ENCODE measurements around the gene THRB. TPM values are rescaled to one million over a fixed set of nuclear protein-coding genes. Genes with fewer than 3 reads are reported as not detected.

The THRB gene
- polyA plus RNA-seq, 1 of the 3 experiments (the other 2 are of a cell fraction): 0.02 TPM

DNA sequence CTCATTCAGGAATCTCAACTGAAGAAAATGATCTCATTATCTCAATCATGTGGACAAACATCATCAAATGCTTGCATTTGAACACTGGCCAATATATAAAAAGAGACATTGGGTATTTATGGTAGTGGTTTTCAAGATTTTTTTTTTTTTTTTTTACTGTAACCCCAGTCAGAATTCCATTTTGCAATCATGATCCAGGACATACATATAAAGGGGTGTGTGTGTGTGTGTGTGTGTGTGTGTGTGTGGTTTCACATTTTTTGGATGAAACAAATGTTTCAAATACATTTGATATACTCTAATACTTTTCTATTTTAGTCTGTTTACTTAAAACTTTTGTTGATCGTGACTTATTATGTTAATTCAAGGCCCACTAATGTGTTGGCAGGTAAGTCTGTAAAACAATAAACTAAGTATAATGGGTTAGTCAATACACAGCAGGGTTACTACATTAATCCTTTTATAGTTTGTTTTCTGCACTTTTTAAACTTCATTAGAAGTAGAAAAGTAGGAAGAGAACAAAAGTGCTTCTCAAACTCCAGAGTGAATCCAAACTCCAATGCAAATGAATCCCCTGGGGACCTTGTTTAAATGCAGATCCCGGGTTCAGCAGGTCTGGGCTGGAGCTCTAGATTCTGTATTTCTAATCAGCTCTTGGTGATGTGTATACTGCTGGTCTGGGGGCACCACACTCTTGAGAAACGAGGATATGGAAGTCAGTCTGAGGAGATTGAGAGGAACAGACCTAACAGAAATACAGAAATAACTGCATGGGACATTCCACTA lies 17.6 kb downstream of the THRB start:
- Histone ChIP-seq H3K27me3 (ENCODE audit: insufficient read depth) (no peaks in the 10 kb centered on the region), H3F3A (replicated peaks; ENCODE audit: insufficient read depth) (no peaks in the 10 kb centered on the region), H3K4me3 (ENCODE audit: low read depth in 2 of 2, low read length in 1 of 2) (no peak overlapping the region), H3K36me3 (replicated peaks in 1 of 2; ENCODE audit: control insufficient read depth in 1 of 2, insufficient read depth in 2 of 2, low read length in 1 of 2) (no peaks in the 10 kb centered on the region), H3K4me2 (no peak overlapping the region), H4K20me1 (ENCODE audit: insufficient read depth) (no peaks in the 10 kb centered on the region), H3K9me2 (no peaks in the 10 kb centered on the region), H3K79me2 (ENCODE audit: insufficient read depth) (no peaks in the 10 kb centered on the region), H3K4me1 (ENCODE audit: control insufficient read depth in 1 of 2, insufficient read depth in 2 of 2, low read depth in 1 of 2, low read length in 1 of 2) (no peaks in the 10 kb centered on the region), H3K27ac (ENCODE audit: low read depth in 2 of 2, low read length in 1 of 2) (no peak overlapping the region), H2AFZ (ENCODE audit: low read depth) (no peak overlapping the region), H3K9me3 (no peaks in the 10 kb centered on the region), H3K9ac (no peak overlapping the region)
- DNase-seq: no peak
- ChIA-PET CTCF (interaction anchor here (1.3 kb wide), 1 partner anchor 50 kb away, joined by 3 read pairs; no protein-coding TSS in a partner anchor), POLR2A (no interaction called here)
- TF ChIP-seq POLR2AphosphoS5 (IDR thresholded peaks at IDR 0.05; ENCODE audit: low read depth, low read length): no peak
- TF ChIP-seq ELF1 (IDR thresholded peaks at IDR 0.05): no peak
- TF ChIP-seq, protein P1, sequence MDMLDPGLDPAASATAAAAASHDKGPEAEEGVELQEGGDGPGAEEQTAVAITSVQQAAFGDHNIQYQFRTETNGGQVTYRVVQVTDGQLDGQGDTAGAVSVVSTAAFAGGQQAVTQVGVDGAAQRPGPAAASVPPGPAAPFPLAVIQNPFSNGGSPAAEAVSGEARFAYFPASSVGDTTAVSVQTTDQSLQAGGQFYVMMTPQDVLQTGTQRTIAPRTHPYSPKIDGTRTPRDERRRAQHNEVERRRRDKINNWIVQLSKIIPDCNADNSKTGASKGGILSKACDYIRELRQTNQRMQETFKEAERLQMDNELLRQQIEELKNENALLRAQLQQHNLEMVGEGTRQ (IDR thresholded peaks at IDR 0.05; ENCODE audit: borderline replicate concordance, low read depth, low read length): no peak
- no peak for TF ChIP-seq USF1 (IDR thresholded peaks at IDR 0.05; ENCODE audit: borderline replicate concordance, low read depth)
- TF ChIP-seq RXRA (IDR thresholded peaks at IDR 0.05; ENCODE audit: borderline replicate concordance, low read depth): no peak
- TF ChIP-seq NRF1 (IDR thresholded peaks at IDR 0.05; ENCODE audit: low read depth, low read length): no peak
- TF ChIP-seq GATA2 (CRISPR knock-in tag; IDR thresholded peaks at IDR 0.05): no peak
- no peak for TF ChIP-seq EP300 (IDR thresholded peaks at IDR 0.05; ENCODE audit: borderline replicate concordance in 1 of 2, low read depth in 1 of 2, low read length in 1 of 2)
- no peak for TF ChIP-seq MEF2A (IDR thresholded peaks at IDR 0.05; ENCODE audit: borderline replicate concordance, low read depth)
- TF ChIP-seq YY1 (IDR thresholded peaks at IDR 0.05; ENCODE audit: low read depth): no peak
- TF ChIP-seq FOSL2 (IDR thresholded peaks at IDR 0.05; ENCODE audit: borderline replicate concordance, low read depth): no peak
- TF ChIP-seq, protein P2, sequence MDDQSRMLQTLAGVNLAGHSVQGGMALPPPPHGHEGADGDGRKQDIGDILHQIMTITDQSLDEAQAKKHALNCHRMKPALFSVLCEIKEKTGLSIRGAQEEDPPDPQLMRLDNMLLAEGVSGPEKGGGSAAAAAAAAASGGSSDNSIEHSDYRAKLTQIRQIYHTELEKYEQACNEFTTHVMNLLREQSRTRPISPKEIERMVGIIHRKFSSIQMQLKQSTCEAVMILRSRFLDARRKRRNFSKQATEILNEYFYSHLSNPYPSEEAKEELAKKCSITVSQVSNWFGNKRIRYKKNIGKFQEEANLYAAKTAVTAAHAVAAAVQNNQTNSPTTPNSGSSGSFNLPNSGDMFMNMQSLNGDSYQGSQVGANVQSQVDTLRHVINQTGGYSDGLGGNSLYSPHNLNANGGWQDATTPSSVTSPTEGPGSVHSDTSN (IDR thresholded peaks at IDR 0.05): no peak
- TF ChIP-seq MXI1 (IDR thresholded peaks at IDR 0.05; ENCODE audit: low read depth, low read length): no peak
- TF ChIP-seq RFX5 (IDR thresholded peaks at IDR 0.05; ENCODE audit: low read length): no peak
- no peak for TF ChIP-seq RAD21 (IDR thresholded peaks at IDR 0.05; ENCODE audit: low read length)
- TF ChIP-seq GABPA (IDR thresholded peaks at IDR 0.05; ENCODE audit: low read depth): no peak
- TF ChIP-seq, protein P3, sequence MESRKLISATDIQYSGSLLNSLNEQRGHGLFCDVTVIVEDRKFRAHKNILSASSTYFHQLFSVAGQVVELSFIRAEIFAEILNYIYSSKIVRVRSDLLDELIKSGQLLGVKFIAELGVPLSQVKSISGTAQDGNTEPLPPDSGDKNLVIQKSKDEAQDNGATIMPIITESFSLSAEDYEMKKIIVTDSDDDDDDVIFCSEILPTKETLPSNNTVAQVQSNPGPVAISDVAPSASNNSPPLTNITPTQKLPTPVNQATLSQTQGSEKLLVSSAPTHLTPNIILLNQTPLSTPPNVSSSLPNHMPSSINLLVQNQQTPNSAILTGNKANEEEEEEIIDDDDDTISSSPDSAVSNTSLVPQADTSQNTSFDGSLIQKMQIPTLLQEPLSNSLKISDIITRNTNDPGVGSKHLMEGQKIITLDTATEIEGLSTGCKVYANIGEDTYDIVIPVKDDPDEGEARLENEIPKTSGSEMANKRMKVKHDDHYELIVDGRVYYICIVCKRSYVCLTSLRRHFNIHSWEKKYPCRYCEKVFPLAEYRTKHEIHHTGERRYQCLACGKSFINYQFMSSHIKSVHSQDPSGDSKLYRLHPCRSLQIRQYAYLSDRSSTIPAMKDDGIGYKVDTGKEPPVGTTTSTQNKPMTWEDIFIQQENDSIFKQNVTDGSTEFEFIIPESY (IDR thresholded peaks at IDR 0.05; ENCODE audit: borderline replicate concordance, low read depth): no peak
- TF ChIP-seq, protein P4, sequence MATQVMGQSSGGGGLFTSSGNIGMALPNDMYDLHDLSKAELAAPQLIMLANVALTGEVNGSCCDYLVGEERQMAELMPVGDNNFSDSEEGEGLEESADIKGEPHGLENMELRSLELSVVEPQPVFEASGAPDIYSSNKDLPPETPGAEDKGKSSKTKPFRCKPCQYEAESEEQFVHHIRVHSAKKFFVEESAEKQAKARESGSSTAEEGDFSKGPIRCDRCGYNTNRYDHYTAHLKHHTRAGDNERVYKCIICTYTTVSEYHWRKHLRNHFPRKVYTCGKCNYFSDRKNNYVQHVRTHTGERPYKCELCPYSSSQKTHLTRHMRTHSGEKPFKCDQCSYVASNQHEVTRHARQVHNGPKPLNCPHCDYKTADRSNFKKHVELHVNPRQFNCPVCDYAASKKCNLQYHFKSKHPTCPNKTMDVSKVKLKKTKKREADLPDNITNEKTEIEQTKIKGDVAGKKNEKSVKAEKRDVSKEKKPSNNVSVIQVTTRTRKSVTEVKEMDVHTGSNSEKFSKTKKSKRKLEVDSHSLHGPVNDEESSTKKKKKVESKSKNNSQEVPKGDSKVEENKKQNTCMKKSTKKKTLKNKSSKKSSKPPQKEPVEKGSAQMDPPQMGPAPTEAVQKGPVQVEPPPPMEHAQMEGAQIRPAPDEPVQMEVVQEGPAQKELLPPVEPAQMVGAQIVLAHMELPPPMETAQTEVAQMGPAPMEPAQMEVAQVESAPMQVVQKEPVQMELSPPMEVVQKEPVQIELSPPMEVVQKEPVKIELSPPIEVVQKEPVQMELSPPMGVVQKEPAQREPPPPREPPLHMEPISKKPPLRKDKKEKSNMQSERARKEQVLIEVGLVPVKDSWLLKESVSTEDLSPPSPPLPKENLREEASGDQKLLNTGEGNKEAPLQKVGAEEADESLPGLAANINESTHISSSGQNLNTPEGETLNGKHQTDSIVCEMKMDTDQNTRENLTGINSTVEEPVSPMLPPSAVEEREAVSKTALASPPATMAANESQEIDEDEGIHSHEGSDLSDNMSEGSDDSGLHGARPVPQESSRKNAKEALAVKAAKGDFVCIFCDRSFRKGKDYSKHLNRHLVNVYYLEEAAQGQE (IDR thresholded peaks at IDR 0.05; ENCODE audit: low read depth, low read length): no peak
- no peak for TF ChIP-seq TCF12 (IDR thresholded peaks at IDR 0.05)
- TF ChIP-seq EZH2phosphoT487 (IDR thresholded peaks at IDR 0.05; ENCODE audit: borderline replicate concordance, low read depth): no peak
- WGBS (ENCODE audit: low lambda C conversion rate): 32% methylated on average over 3 of the region's 3 CpGs
